ENCODE data around the gene RTKN2.

DNA sequence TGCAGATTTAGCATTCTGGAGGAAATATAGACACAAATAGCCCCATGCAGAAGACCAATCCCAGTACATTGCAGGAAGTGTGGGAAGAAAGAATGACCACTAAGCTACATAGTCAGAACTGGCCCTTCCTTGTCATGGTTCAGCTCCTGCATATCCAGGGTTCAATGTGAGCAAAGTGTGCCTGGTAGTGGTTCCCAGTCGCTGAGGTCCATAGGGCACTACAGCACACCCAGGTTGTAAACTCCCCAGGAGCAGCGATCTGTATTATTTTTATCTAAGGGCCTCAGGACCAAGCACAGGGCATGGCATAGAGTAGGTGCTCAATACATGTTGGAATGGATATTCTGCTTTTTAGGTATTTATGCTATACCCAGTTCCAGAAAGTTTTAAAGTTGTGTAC is 114.4 kb downstream of the RTKN2 start:
- no peak for TF ChIP-seq GATA3 (IDR thresholded peaks at IDR 0.05; ENCODE audit: low read depth, low read length)
- TF ChIP-seq GATA2 (IDR thresholded peaks at IDR 0.05; ENCODE audit: low read depth, low read length) = no peak
